Right atrium auricular region (tissue), 2 donors: ENCODE data around the gene GALNT18. TPM values are rescaled to one million over a fixed set of nuclear protein-coding genes. Genes with fewer than 3 reads are reported as not detected.

Source experiments
- DNase-seq: peaks from one replicate; pipeline ENCODE4 v3.0.0-alpha.2; 2019; ENCODE audit warnings: low spot score
- H3K27ac ChIP-seq, 2 donors: fragments of 200-600 bp; sonication (generic); 1 replicate in 1 of 2; 2 replicates in 1 of 2; pipeline ENCODE4 v1.5.1; 2016 to 2019
- H3K27me3 ChIP-seq, 2 donors: fragments of 200-600 bp; sonication (generic); one replicate each; pipeline versions ENCODE4 v1.5.1 to v1.6.0; 2017 to 2019
- H3K36me3 ChIP-seq: fragments of 200-600 bp; sonication (generic); one replicate; pipeline ENCODE4 v1.5.1; 2016
- H3K4me1 ChIP-seq, 2 donors: fragments of 200-600 bp; sonication (generic); one replicate each; pipeline versions ENCODE4 v1.5.1 to v1.6.0; 2017 to 2019
- H3K4me3 ChIP-seq, 2 donors: fragments of 200-600 bp; sonication (generic); 1 replicate in 1 of 2; 2 replicates in 1 of 2; pipeline ENCODE4 v1.5.1; 2017 to 2019; ENCODE audit warnings: mild to moderate bottlenecking in 1 of 2, moderate library complexity in 1 of 2
- H3K9me3 ChIP-seq, 2 donors: fragments of 200-600 bp; sonication (generic); one replicate each; pipeline ENCODE4 v1.5.1; 2019
- total RNA-seq, 2 donors: library from RNA; depleted of rRNA; stranded (reverse); fragments of >200 nt; gene quantifications; one replicate each; pipeline ENCODE4 v1.1.0, GENCODE V29; 2016
- TF ChIP-seq, protein P1 (sequence below), 2 donors: fragments of 200-600 bp; sonication (generic); IDR thresholded peaks; one replicate each; pipeline ENCODE4 v1.5.1; 2019; ENCODE audit warnings: antibody characterized with exemption in 2 of 2

The GALNT18 gene
- total RNA-seq, 2 donors from 2014 or later, result 22.2 to 26.8 TPM

DNA sequence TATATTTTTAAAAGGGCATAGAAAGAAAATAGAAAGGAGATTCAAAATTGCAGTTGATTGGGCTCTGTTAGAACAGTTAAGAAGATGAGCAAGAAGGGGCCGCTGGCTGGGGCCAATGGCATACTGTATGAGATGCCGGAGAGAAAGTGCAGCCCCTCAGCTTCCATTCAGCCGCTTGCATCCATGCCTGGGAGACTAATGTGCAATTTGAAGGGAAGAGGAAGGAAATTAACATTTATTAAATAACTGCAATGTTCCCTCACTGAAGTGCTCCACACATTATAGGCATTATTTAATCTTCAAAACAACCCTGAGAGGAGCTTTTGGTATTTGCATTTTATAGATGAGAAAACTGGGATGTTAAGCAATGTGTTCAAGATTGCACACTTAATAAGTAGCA, 224.0 kb downstream of the GALNT18 start:
- no peaks in the 10 kb centered on the region for H3K9me3 ChIP-seq
- TF ChIP-seq, protein P1, sequence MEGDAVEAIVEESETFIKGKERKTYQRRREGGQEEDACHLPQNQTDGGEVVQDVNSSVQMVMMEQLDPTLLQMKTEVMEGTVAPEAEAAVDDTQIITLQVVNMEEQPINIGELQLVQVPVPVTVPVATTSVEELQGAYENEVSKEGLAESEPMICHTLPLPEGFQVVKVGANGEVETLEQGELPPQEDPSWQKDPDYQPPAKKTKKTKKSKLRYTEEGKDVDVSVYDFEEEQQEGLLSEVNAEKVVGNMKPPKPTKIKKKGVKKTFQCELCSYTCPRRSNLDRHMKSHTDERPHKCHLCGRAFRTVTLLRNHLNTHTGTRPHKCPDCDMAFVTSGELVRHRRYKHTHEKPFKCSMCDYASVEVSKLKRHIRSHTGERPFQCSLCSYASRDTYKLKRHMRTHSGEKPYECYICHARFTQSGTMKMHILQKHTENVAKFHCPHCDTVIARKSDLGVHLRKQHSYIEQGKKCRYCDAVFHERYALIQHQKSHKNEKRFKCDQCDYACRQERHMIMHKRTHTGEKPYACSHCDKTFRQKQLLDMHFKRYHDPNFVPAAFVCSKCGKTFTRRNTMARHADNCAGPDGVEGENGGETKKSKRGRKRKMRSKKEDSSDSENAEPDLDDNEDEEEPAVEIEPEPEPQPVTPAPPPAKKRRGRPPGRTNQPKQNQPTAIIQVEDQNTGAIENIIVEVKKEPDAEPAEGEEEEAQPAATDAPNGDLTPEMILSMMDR (IDR thresholded peaks at IDR 0.05), result no peak
- no peaks in the 10 kb centered on the region for H3K27me3 ChIP-seq
- DNase-seq, result no peak
- no peaks in the 10 kb centered on the region for H3K36me3 ChIP-seq
- no peak overlapping the region for H3K27ac ChIP-seq
- H3K4me3 ChIP-seq, result no peak overlapping the region
- peaks cover 0 to 9% of the 10 kb centered on the region in 2 donors for H3K4me1 ChIP-seq

DNA sequence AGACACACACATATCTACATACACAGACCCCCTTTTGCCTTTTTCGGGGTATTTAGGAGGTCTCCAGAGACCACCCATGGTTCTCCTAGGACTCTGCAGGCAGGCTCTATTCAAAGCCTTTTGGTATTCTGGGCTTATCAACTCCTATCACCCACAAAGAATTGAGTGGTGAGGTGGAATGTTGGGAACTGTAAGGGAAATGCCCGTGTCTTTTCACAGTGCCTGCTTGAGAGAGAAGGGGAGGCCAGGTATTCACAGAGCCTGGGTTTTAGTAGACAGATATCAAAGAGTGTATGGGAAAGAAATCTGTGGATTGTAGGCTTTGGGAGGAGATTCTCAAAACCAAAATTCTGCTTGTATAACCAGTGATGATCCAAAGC, 224.8 kb downstream of the GALNT18 start:
- TF ChIP-seq, protein P1 (IDR thresholded peaks at IDR 0.05), result no peak
- H3K27me3 ChIP-seq, result no peaks in the 10 kb centered on the region
- H3K4me3 ChIP-seq, result no peak overlapping the region
- H3K27ac ChIP-seq, result peak overlapping the region in 1 of 2 donors; percentile 15
- H3K4me1 ChIP-seq, result peaks cover 0 to 9% of the 10 kb centered on the region in 2 donors
- H3K9me3 ChIP-seq, result no peaks in the 10 kb centered on the region
- no peaks in the 10 kb centered on the region for H3K36me3 ChIP-seq
- DNase-seq, result no peak

DNA sequence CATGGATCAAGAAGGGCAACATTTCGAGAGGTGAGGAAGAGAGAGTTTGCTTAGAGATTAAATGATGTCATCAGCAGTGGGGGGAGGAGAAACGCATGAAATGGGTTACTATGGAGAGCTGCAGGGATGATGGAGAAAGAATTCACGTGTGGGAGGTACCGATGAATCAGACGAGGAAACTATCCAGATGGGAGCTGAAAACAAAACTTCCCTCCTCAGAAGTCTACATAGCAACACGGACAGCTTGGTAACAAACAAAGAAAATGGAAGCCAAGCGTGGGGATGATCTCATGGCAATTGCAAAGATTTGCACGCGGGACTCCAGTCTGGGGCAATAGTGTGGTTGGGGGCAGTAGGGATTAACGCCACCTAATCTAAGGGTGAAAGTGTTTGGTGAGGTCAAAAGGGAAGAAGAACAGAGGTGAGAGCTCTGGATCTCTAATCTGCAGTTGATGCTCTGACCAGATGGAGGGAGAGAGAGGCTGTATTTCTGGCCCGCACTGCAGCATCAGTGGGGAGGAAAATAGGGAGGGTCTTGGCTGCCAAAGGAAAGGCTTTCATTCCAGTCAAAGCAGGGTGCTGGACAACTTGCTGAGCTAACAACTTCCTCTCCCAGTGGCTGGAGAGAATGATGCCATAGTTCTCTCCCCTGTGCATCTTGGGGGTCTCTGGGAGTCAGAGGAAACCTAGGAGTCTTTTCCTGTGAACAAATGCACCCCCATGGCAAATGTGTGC, 225.3 kb downstream of the GALNT18 start:
- TF ChIP-seq, protein P1 (IDR thresholded peaks at IDR 0.05), result no peak
- peak overlapping the region; percentile 18 to 54 for H3K27ac ChIP-seq
- DNase-seq, result no peak
- no peaks in the 10 kb centered on the region for H3K9me3 ChIP-seq
- H3K27me3 ChIP-seq, result no peaks in the 10 kb centered on the region
- H3K36me3 ChIP-seq, result no peaks in the 10 kb centered on the region
- no peak overlapping the region for H3K4me3 ChIP-seq
- peaks cover 0 to 9% of the 10 kb centered on the region in 2 donors for H3K4me1 ChIP-seq

DNA sequence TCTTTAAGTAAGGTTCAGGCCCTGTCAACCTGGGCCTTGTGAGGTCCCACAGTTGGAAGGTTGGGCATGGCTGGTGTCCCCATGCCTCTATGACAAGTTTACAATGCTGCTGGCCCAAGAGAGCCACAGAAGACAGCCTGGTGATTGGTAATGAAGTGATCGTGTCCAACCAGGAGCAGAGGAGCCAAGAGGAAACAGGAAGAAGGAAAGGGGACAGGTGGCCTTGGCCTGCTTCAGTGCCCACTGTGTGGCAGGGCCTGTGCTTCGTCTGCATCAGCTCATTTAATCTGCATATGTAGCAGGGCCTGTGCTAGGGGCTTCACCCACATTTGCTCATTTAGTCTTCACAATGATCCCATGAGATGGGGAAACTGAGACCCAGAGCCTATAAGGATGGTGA, 226.7 kb downstream of the GALNT18 start:
- Histone ChIP-seq H3K36me3 (no peaks in the 10 kb centered on the region), H3K4me1 (peaks cover 0 to 9% of the 10 kb centered on the region in 2 donors), H3K27me3 (no peaks in the 10 kb centered on the region), H3K9me3 (no peaks in the 10 kb centered on the region), H3K4me3 (no peak overlapping the region), H3K27ac (no peak overlapping the region)
- TF ChIP-seq, protein P1 (IDR thresholded peaks at IDR 0.05), result no peak
- DNase-seq, result no peak

DNA sequence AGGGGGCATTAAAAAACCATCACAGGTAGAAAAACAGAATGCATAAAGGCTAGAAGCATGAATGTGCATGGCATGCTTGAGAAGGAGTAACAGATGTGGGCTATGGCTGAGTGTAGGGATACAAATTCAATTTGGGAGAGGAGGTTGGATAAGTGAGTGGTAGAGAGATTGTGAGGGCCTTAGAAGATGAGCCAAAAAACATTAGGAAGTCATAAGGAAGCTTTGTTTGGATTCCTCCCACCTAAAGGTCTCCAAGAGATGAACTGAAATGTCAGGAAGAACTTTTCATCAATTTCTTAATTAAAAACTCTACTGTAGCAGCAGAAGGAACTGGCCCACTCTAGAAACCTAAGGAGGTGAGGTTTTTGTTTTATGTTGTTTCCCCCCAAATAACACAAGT, 227.6 kb downstream of the GALNT18 start:
- Histone ChIP-seq H3K4me1 (peaks cover 0 to 14% of the 10 kb centered on the region in 2 donors), H3K4me3 (no peak overlapping the region), H3K27me3 (no peaks in the 10 kb centered on the region), H3K27ac (no peak overlapping the region), H3K36me3 (no peaks in the 10 kb centered on the region), H3K9me3 (no peaks in the 10 kb centered on the region)
- TF ChIP-seq, protein P1 (IDR thresholded peaks at IDR 0.05), result no peak
- DNase-seq, result no peak
